ENCODE results near the gene TADA2A.
"Not testable (repeated sequence)": the region's sequence is repeated elsewhere in the genome, so short reads cannot be mapped to it uniquely, and the experiment has no call there.

DNA sequence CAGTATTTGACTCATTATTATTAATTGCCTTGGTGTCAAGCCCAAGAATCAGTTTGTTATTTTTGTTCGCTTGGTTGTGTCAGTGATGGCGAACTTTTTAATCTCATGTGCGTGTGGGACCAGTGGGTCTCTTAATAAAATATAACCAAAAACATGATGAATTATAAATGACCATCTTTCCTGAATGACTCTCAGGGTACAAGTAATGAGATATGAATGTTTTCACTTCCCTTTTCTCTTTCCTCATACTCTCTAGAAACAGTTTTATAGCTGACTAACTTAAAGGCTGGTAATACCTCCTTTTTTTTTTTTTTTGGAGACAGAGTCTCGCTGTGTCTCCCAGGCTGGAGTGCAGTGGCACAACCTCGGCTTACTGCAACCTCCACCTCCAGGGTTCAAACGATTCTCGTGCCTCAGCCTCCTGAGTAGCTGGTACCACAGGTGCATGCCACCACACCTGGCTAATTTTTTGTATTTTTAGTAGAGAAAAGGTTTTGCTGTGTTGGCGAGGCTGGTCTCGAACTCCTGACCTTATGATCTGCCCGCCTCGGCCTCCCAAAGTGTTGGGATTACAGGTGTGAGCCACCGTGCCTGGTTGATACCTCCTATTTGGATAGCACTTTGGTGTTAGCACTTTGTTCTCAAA, 34.8 kb downstream of the TADA2A start:
- not testable (repeated sequence) for TF ChIP-seq CTCF (conservative IDR thresholded peaks at IDR 0.05); EZH2 (IDR thresholded peaks at IDR 0.05; ENCODE audit: low read depth)

Measured in PC-9 (cell line).